Ovary (tissue), 9 donors: ENCODE results near the gene RSAD2. TPM values are rescaled to one million over a fixed set of nuclear protein-coding genes. Genes with fewer than 3 reads are reported as not detected.

ENCODE experiments used
- DNase-seq, 5 donors: peaks; one replicate each; pipeline ENCODE4 v3.0.0-alpha.2; 2019 to 2020
- H3K27ac ChIP-seq, 2 donors: fragments of 200-600 bp; one replicate each; pipeline versions ENCODE4 v1.5.1 to v1.8.0; 2019 to 2022
- H3K27me3 ChIP-seq: fragments of 200-600 bp; one replicate; pipeline ENCODE4 v1.8.0; 2022
- H3K36me3 ChIP-seq: fragments of 200-600 bp; sonication (generic); one replicate; pipeline ENCODE4 v1.5.1; 2019
- H3K4me1 ChIP-seq: one replicate; pipeline ENCODE4 v1.8.1; 2013; ENCODE audit warnings: mild to moderate bottlenecking, moderate library complexity; ENCODE audit not compliant: insufficient read depth
- H3K4me3 ChIP-seq: fragments of 200-600 bp; sonication (generic); one replicate; pipeline ENCODE4 v1.5.1; 2017
- H3K9me3 ChIP-seq, 2 donors: fragments of 200-600 bp in 1 of 2; sonication (generic) in 1 of 2; one replicate each; pipeline versions ENCODE4 v1.5.1 to v1.8.1; 2013 to 2019; ENCODE audit warnings: mild to moderate bottlenecking in 1 of 2, moderate library complexity in 1 of 2
- CTCF ChIP-seq, 3 donors: fragments of 450-650 bp in 2 of 3; fragments of 200-600 bp in 1 of 3; IDR thresholded peaks; one replicate each; pipeline versions ENCODE4 v1.5.1 to v1.8.0; 2016 to 2022; ENCODE audit warnings: antibody characterized with exemption in 3 of 3, mild to moderate bottlenecking in 1 of 3
- EP300 ChIP-seq: sonication (generic); formaldehyde crosslinking; IDR thresholded peaks from one replicate; pipeline ENCODE4 v1.6.1; 2017; ENCODE audit warnings: antibody characterized with exemption
- POLR2A ChIP-seq: fragments of 450-650 bp; IDR thresholded peaks from one replicate; pipeline ENCODE4 v1.6.1; 2017; ENCODE audit warnings: antibody characterized with exemption, mild to moderate bottlenecking, moderate library complexity
- WGBS, 3 donors: extraction: QIAGEN DNeasy Blood & Tissue Kit in 1 of 3; methylation state at CpG; one replicate each; pipeline versions ENCODE4 v1.1.5 to v1.1.7; 2013 to 2017; 5-methylcytosine and 5-hydroxymethylcytosine counted together
- intact Hi-C, 4 donors: fragments of 100-400 bp; cut with DNase I; formaldehyde crosslinking; loops; one replicate each; pipeline versions ENCODE4 v1.11.0 to v1.15.1; 2022 to 2023
- polyA plus RNA-seq, 2 donors: library from polyadenylated mRNA; stranded (reverse); fragments of 200-250 nt in 1 of 2; fragments of 350-450 nt in 1 of 2; fragmentation: Illumina TruSeq in 1 of 2; extraction: RNeasy Lipid Tissue Mini Kit (QIAGEN cat#74804) in 1 of 2; gene quantifications; one replicate each; pipeline ENCODE4 v1.2.3, GENCODE V29; 2013 to 2014
- total RNA-seq, 7 donors: library from RNA; depleted of rRNA in 2 of 7; stranded (reverse); fragments of >200 nt in 2 of 7; fragmentation: NEBNext Ultra II Directional in 3 of 7; extraction: Animal tissue kit (Norgen Biotek cat#: 25700) in 3 of 7; gene quantifications; one replicate each; pipeline versions ENCODE4 v1.1.0 to v1.2.4, GENCODE V29; 2016 to 2023
- donor health status: DM: no; HTN: no; CAD: no; lungs with moderate emphysema.
- donor health status: DM: no; HTN: no; CAD: no.
- donor health status: Bipolar disorder and iron deficiency.
- donor health status: DM: yes; HTN: yes; CAD: no.
- donor health status: DM: no; HTN: no; CAD: no.
- donor health status: DM: yes; HTN: yes; CAD: no.

The RSAD2 gene
- total and polyA plus RNA-seq, 9 donors: 1.9 to 11.1 (median 4.7) TPM

- Histone ChIP-seq H3K4me1 (no peaks in the 10 kb centered on the region), H3K4me3 (no peak overlapping the region), H3K9me3 (no peaks in the 10 kb centered on the region), H3K36me3 (no peaks in the 10 kb centered on the region), H3K27ac (no peak overlapping the region), H3K27me3 (no peaks in the 10 kb centered on the region)
- intact Hi-C loops: no loop called here
- WGBS, 3 donors: 87 to 97% (median 88%) methylated on average over 2 of the region's 2 CpGs
- DNase-seq: no peak
- TF ChIP-seq EP300: no peak
- TF ChIP-seq CTCF (IDR thresholded peaks at IDR 0.05): no peak
- TF ChIP-seq POLR2A: no peak
Measured at GRCh38 chr2:6833300-6833604, 44.3 kb upstream of the RSAD2 start.

- no peaks in the 10 kb centered on the region for H3K27me3 ChIP-seq
- H3K27ac ChIP-seq: no peak overlapping the region
- peaks cover 0 to 5% of the 10 kb centered on the region in 2 donors for H3K9me3 ChIP-seq
- intact Hi-C loops: no loop called here
- no peak for DNase-seq
- no peaks in the 10 kb centered on the region for H3K4me1 ChIP-seq
- no peak for TF ChIP-seq CTCF (IDR thresholded peaks at IDR 0.05)
- no peak for TF ChIP-seq EP300
- TF ChIP-seq POLR2A: no peak
- H3K36me3 ChIP-seq: no peaks in the 10 kb centered on the region
- H3K4me3 ChIP-seq: no peak overlapping the region
Measured at GRCh38 chr2:6834163-6834562, 43.4 kb upstream of the RSAD2 start.

- TF ChIP-seq POLR2A (no peak), CTCF (IDR thresholded peaks at IDR 0.05) (no peak), EP300 (no peak)
- no peak for DNase-seq
- no peaks in the 10 kb centered on the region for H3K27me3 ChIP-seq
- H3K36me3 ChIP-seq: no peaks in the 10 kb centered on the region
- H3K9me3 ChIP-seq: peaks cover 0 to 5% of the 10 kb centered on the region in 2 donors
- H3K4me1 ChIP-seq: no peaks in the 10 kb centered on the region
- H3K4me3 ChIP-seq: no peak overlapping the region
- H3K27ac ChIP-seq: no peak overlapping the region
- intact Hi-C loops: no loop called here
Measured at GRCh38 chr2:6835467-6835866, 42.1 kb upstream of the RSAD2 start.

DNA sequence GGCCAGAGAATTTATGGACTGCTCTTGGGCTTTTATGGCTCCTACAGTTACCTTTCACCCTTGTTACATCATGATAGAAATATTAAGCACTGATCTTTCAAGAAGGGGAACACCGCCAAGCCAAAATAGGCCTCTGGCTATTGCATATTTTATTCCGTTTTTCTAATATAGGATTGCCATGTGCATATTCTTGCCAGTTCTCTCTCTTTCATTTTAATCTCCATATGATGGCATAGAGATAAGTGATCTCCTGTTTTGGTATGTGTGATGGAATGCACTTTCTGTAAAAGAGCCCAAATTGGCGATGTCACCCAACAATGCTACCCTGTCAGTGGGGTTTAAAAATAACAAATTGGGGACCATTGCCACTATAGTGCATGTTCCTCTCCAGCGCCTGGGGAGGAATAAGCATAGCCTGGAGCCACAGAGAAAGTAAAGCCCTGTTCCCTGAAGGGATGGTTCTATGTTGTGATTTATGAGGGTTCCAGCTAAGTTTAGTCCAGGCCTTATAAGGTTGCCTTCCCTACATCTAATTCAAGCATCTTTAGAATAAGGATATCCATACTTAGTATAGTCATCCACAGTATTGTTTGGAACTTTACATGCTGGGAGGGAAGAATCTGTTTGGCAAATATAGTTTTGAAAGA lies 38.8 kb upstream of the RSAD2 start:
- Histone ChIP-seq H3K27ac (no peak overlapping the region), H3K4me3 (no peak overlapping the region), H3K4me1 (no peaks in the 10 kb centered on the region), H3K36me3 (no peaks in the 10 kb centered on the region), H3K9me3 (peaks cover 0 to 11% of the 10 kb centered on the region in 2 donors), H3K27me3 (no peaks in the 10 kb centered on the region)
- intact Hi-C loops: no loop called here
- 92 to 94% (median 92%) methylated on average over 4 of the region's 4 CpGs for WGBS, 3 donors
- no peak for TF ChIP-seq POLR2A
- no peak for TF ChIP-seq EP300
- no peak for TF ChIP-seq CTCF (IDR thresholded peaks at IDR 0.05)
- DNase-seq: no peak
